Fibroblast of villous mesenchyme (primary cell): ENCODE results near the gene TARBP2. TPM values are rescaled to one million over a fixed set of nuclear protein-coding genes. Genes with fewer than 3 reads are reported as not detected.

ENCODE experiments used
- DNase-seq: peaks from one replicate; pipeline ENCODE4 v3.0.0-alpha.2; 2010; ENCODE audit warnings: low read depth
- H3K4me3 ChIP-seq: 2 replicates; pipeline ENCODE4 v1.5.1; 2011; ENCODE audit warnings: low read depth, mild to moderate bottlenecking, low read length
- total RNA-seq: library from RNA; depleted of rRNA; stranded (reverse); fragments of >200 nt; gene quantifications from 2 replicates; pipeline ENCODE4 v1.2.3, GENCODE V29; 2012
- TF ChIP-seq, protein P1 (sequence below): IDR thresholded peaks from 2 replicates; pipeline ENCODE4 v1.5.1; 2012; ENCODE audit warnings: low read depth, mild to moderate bottlenecking, low read length; ENCODE audit not compliant: insufficient read depth

The TARBP2 gene
- total RNA-seq, 1 donor, result 54.8 TPM

DNA sequence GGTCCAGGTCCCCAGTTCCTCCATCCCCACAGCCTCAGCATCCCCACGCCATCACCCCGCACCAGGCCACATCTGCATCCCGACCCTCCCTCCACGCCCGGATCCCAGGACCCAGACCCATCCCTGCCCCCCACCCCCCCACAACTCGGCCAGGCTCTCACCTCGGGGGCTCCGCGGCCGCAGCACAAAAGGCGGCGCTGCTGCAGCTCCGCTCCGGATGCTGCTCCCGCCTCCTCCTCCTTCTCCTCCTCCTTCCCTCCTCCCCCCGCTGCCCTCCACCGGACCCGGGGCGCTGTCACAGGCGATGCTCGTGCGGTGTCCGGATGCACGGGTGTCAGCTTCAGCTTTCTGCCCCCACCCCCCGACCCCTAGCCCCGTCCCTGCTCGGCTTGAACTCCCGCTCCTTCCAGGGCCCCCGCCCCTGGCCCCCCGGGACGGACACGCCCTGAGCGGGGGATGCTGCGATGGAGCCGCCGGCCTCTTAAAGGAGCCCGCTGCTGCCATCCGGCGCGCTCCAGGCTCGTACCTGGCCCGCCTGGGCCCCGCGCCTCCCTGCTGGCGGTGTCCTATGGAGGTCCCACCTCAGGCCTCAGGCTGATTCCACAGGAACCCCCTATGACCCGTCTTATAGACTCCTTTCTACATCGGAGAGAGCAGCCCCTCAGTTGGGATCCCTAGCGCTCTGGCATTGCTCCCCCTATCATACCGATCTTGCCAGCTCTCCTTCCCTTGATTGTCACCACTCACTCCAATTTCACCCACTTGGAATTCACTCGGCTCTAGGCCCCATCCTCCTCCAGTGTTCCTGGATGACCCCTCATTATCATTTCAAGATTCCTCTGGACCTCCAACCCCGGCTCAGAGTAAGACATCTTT is 1.6 kb upstream of the TARBP2 start, which contains the start of gene MAP3K12:
MAP3K12 (minus strand) TSS at position 193 of the 876 bp plus-strand sequence. CDS start 12,067 bp downstream, outside the sequence.
- TF ChIP-seq, protein P1, sequence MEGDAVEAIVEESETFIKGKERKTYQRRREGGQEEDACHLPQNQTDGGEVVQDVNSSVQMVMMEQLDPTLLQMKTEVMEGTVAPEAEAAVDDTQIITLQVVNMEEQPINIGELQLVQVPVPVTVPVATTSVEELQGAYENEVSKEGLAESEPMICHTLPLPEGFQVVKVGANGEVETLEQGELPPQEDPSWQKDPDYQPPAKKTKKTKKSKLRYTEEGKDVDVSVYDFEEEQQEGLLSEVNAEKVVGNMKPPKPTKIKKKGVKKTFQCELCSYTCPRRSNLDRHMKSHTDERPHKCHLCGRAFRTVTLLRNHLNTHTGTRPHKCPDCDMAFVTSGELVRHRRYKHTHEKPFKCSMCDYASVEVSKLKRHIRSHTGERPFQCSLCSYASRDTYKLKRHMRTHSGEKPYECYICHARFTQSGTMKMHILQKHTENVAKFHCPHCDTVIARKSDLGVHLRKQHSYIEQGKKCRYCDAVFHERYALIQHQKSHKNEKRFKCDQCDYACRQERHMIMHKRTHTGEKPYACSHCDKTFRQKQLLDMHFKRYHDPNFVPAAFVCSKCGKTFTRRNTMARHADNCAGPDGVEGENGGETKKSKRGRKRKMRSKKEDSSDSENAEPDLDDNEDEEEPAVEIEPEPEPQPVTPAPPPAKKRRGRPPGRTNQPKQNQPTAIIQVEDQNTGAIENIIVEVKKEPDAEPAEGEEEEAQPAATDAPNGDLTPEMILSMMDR, result no peak
- H3K4me3 ChIP-seq, result peak within 1 kb of the TSS; percentile 85
- peak; percentile 73 for DNase-seq

DNA sequence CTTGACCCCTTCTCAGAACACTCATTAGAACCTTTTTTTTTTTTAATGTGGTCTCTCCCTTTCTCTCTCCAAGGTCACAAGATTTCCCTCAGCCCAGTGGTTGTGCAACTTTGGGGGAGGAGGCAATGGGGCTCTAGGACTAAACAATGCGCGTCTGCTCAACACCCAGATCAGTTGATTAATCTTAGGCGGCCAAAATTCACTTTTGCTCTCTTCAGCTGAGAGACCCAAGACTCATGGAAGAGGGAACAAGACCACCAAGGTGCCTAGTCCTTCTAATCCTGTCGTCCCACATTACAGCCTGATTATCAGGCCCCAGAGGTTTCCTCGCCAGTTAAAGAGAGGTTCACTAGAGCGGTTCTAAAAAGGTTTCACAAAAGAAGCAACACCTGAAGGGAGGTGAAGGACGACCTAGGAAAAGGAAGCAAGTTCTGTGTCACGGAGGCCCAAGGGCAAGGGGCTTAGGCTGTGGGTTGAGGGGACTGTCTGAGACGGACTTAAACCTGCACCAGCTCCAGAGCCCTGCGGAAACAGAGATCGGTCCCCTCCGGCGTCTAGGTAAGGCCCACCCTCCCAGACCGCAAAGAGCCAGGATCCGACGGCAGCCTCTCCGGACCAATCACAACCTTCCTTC is 824 bp upstream of the TARBP2 start:
- TF ChIP-seq, protein P1, result no peak
- peak; percentile 96 for DNase-seq
- H3K4me3 ChIP-seq, result peak overlapping the region; percentile 85

DNA sequence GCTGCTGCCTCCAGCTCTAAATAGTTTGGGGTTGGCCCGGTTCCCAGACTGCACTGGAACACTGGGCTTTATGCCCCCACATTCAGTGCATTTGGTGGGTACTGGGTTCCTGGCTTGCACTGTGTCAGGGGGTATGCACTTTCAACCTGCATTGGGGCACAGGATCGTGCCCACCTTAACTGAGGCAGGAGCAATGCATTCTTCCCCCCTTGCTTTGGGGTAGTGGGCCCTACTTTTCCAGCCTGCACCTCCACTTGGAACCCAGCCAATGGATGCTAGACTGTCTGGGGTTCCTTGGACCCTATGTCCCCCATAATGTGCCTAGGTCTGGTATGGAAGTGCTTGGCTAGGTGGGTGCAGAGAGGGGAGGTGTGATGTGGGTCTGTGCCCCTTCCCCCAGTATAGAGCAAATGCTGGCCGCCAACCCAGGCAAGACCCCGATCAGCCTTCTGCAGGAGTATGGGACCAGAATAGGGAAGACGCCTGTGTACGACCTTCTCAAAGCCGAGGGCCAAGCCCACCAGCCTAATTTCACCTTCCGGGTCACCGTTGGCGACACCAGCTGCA is 615 bp downstream of the TARBP2 start:
- H3K4me3 ChIP-seq, result peak overlapping the region; percentile 73
- TF ChIP-seq, protein P1, result no peak
- DNase-seq, result no peak

DNA sequence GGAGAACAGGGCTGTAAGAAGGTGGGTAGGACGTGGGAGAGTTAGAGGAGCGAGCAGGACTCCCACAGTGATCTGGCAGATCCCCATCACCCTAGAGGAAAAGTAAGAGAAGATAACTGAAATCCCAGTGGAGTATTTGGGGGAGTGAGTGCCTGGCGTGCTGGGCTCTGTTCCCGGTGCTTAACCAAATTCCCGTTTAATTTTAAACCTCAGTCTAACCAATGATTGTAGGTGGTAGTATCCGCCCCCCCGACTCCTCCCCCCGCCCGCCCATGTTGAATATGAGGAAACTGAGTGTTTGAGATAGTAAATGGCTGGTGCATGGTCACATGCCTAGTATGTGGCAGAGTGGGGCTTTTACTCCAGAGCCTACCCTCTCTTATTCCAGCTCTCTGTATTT is 1.2 kb downstream of the TARBP2 start:
- TF ChIP-seq, protein P1, result no peak
- DNase-seq, result peak; percentile 57
- H3K4me3 ChIP-seq, result peak overlapping the region; percentile 73

DNA sequence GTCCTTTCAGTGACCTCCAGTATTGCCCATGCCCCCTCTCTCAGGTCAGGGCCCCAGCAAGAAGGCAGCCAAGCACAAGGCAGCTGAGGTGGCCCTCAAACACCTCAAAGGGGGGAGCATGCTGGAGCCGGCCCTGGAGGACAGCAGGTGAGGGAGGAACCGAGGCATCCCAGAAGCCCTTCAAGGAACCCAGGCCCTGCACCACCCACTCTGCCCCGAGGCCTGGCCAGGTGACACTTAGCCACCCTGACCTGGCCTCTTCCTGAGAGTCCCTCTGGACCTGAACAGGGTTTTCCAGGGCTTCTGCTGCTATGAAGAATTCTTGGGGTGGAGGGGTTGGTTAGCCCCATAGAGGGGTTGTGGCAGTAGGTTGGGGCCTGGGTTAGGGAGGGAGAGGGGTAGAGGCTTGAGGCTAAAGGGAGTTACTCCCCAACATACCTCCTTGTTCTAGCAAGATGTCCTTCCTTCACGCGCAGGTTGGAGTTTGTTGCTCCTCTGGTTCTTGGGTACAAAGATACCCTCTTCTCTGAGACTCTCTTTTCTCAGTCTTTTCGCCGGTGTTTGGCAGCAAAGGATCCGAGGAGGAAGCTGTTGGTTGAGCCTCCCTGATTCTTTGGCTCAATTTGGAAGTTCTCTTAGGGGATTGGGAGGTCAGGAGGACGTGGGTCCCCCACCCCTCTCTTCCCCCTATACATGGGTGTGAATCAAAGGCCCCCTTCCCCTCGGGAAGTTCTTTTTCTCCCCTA is 2.1 kb downstream of the TARBP2 start:
- no peak for DNase-seq
- H3K4me3 ChIP-seq, result peak overlapping the region; percentile 15
- TF ChIP-seq, protein P1, result no peak
